GM13976 (cell line): ENCODE measurements around the gene FANCL.
"Not testable (repeated sequence)": the region's sequence is repeated elsewhere in the genome, so short reads cannot be mapped to it uniquely, and the experiment has no call there.

Source experiments
- DNase-seq: peaks from one replicate; pipeline ENCODE4 v3.0.0; 2012; ENCODE audit warnings: low spot score
- CTCF ChIP-seq: IDR thresholded peaks from 2 replicates; pipeline ENCODE4 v1.5.1; 2012; ENCODE audit warnings: borderline replicate concordance, mild to moderate bottlenecking; ENCODE audit not compliant: insufficient read depth; ENCODE audit errors: extremely low read depth, missing control alignments, control extremely low read depth
- in situ Hi-C: fragments of 300-500 bp; cut with MboI; formaldehyde crosslinking; loops from one replicate; pipeline ENCODE4 v1.12.0; 2022; ENCODE audit warnings: low sequenced_read_pairs, mixed read lengths, inconsistent platforms; ENCODE audit not compliant: unreplicated experiment

The FANCL gene

DNA sequence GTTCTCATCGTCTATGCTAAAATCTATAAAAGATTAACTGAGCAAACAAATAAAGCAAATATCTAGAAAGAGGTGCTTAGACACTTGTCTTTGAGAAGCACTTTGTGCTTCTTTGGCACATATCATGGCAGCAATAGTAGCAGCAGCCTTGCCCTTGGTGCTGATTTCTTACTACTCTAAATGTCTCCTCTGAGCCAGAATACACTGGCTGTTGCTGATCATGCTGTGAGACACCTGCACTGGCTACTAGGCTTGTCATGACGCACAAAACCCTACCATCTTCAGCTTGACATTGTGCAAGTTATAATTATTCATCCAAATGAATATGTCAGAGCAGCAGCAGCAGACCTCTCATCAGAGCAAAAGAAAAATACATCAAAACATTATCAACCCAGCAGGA, 46.7 kb downstream of the FANCL start:
- no peak for DNase-seq
- in situ Hi-C loops: no loop called here
- no peak for TF ChIP-seq CTCF

DNA sequence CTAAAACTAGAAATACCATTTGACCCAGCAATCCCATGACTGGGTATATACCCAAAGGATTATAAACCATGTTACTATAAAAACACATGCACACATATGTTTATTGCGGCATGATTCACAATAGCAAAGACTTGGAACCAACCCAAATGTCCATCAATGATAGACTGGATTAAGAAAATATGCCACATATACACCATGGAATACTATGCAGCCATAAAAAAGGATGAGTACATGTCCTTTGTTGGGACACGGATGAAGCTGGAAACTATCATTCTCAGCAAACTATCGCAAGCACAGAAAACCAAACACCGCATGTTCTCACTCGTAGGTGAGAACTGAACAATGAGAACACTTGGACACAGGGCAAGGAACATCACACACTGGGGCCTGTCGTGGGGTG, 54.1 kb downstream of the FANCL start:
- in situ Hi-C loops: not testable (repeated sequence)

DNA sequence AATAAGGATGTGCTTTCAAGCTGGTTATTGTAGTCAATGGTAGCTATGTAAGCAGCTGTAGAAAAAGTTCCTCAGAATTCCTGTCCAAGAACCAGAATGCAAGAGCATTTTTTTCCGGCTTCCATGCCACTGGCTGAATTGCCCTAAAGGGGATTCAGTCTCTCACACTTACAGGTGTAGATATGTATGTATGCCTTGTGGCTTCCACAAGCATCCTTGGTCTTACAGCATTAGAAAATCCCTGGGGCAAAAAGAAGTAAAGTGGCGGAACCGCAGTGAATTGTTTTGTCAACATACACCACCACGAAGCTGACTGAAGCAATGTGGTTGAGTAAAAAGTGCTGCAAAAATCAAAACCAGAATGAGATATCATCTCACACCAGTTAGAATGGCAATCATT, 54.6 kb downstream of the FANCL start:
- in situ Hi-C loops: no loop called here
- TF ChIP-seq CTCF: no peak
- DNase-seq: no peak

More for the DNA sequence above, 54.1 kb downstream of the FANCL start:
- not testable (repeated sequence) for DNase-seq

DNA sequence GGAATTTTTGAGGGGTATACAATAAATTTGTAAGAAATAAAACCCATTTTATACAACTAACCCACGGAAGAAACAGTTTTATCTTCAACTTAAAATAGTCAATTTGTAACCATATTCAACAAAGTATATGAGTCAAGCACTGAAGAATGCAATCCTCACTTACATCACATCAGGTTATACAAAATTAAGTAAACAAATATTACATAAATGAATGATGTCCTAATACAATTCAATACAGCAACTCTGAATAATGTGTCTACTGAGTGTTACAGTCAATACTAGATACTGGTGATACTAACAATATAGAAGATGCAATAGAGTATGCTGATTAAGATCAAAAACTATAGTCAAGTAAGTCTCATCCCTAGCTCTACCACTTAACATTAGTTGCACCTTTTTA, 58.6 kb downstream of the FANCL start:
- TF ChIP-seq CTCF: no peak
- in situ Hi-C loops: no loop called here
- DNase-seq: no peak

GRCh38 chr2:58180635-58181034, 60.5 kb downstream of the FANCL start:
- DNase-seq: no peak
- in situ Hi-C loops: no loop called here

DNA sequence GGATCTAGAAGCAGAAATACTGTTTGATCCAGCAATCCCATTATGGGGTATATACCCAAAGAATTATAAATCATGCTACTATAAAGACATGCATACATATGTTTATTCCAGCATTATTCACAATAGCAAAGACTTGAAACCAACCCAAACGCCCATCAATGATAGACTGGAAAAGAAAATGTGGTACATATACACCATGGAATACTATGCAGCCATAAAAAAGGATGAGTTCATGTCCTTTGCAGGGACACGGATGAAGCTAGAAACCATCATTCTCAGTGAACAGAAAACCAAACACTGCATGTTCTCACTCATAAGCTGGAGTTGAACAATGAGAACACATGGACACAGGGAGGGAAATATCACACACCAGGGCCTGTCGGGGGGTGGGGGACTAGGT, 61.0 kb downstream of the FANCL start:
- in situ Hi-C loops: not testable (repeated sequence)

More at GRCh38 chr2:58180635-58181034, 60.5 kb downstream of the FANCL start:
- TF ChIP-seq CTCF: no peak

DNA sequence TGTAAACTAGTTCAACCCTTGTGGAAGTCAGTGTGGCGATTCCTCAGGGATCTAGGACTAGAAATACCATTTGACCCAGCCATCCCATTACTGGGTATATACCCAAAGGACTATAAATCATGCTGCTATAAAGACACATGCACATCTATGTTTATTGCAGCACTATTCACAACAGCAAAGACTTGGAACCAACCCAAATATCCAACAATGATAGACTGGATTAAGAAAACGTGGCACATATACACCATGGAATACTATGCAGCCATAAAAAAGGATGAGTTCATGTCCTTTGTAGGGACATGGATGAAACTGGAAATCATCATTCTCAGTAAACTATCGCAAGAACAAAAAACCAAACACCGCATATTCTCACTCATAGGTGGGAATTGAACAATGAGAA, 63.9 kb downstream of the FANCL start:
- DNase-seq, in situ Hi-C loops: not testable (repeated sequence)

More for the DNA sequence above, 61.0 kb downstream of the FANCL start:
- not testable (repeated sequence) for DNase-seq

GRCh38 chr2:58171831-58172230, 69.3 kb downstream of the FANCL start:
- DNase-seq, in situ Hi-C loops: not testable (repeated sequence)

GRCh38 chr2:58170334-58170933, 70.7 kb downstream of the FANCL start:
- in situ Hi-C loops, DNase-seq: not testable (repeated sequence)

DNA sequence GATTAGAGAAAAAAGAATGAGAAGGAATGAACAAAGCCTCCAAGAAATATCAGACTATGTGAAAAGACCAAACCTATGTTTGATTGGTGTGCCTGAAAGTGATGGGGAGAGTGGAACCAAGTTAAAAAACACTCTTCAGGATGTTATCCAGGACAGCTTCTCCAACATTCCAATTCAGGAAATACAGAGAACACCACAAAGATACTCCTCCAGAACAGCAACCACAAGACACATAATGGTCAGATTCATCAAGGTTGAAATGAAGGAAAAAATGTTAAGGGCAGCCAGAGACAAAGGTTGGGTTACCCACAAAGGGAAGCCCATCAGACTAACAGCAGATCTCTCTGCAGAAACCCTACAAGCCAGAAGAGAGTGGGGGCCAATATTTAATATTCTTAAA, 71.3 kb downstream of the FANCL start:
- DNase-seq, in situ Hi-C loops: not testable (repeated sequence)

DNA sequence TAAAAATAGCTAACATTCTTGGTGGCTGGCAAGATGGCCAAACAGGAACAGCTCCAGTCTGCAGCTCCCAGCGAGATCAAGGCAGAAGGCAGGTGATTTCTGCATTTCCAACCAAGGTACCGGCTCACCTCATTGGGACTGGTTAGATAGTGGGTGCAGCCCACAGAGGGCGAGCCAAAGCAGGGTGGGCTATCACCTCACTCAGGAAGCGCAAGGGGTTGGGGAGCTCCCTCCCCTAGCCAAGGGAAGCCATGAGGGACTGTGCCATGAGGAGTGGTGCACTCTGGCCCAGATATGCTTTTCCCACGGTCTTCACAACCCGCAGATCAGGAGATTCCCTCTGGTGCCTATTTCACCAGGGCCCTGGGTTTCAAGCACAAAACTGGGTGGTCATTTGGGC, 73.0 kb downstream of the FANCL start:
- DNase-seq, in situ Hi-C loops: not testable (repeated sequence)
